Heart left ventricle (tissue), 16 donors: ENCODE measurements around the gene POLR1D. TPM values are rescaled to one million over a fixed set of nuclear protein-coding genes. Genes with fewer than 3 reads are reported as not detected.

Experiments
- ATAC-seq, 4 donors: fragments of 200-7000 bp; cut with Tn5 transposase; one replicate each; pipeline ENCODE4 v1.9.1; 2020 to 2022; ENCODE audit warnings: moderate library complexity in 4 of 4, mild to moderate bottlenecking in 3 of 4, moderate number of reproducible peaks in 1 of 4
- DNase-seq, 5 donors: peaks; one replicate each; pipeline ENCODE4 v3.0.0-alpha.2; 2020
- H3K27ac ChIP-seq, 12 donors: fragments of 200-600 bp; sonication (generic) in 4 of 12; one replicate each; pipeline versions ENCODE4 v1.5.0 to v1.8.0; 2016 to 2022; ENCODE audit warnings: mild to moderate bottlenecking in 2 of 12
- H3K27me3 ChIP-seq, 9 donors: fragments of 200-600 bp; sonication (generic) in 2 of 9; one replicate each; pipeline versions ENCODE4 v1.5.1 to v1.8.0; 2016 to 2022; ENCODE audit warnings: mild to moderate bottlenecking in 3 of 9
- H3K36me3 ChIP-seq, 9 donors: fragments of 200-600 bp; sonication (generic) in 2 of 9; one replicate each; pipeline versions ENCODE4 v1.5.0 to v1.8.0; 2018 to 2022; ENCODE audit warnings: mild to moderate bottlenecking in 2 of 9
- H3K4me1 ChIP-seq, 12 donors: fragments of 200-600 bp; sonication (generic) in 4 of 12; one replicate each; pipeline versions ENCODE4 v1.5.0 to v1.8.0; 2016 to 2022; ENCODE audit warnings: mild to moderate bottlenecking in 3 of 12
- H3K4me3 ChIP-seq, 12 donors: fragments of 200-600 bp; sonication (generic) in 4 of 12; one replicate each; pipeline versions ENCODE4 v1.5.0 to v1.8.0; 2017 to 2022; ENCODE audit warnings: mild to moderate bottlenecking in 9 of 12, moderate library complexity in 4 of 12
- H3K9me3 ChIP-seq, 12 donors: fragments of 200-600 bp; sonication (generic) in 4 of 12; one replicate each; pipeline versions ENCODE4 v1.5.0 to v1.8.0; 2016 to 2022; ENCODE audit warnings: mild to moderate bottlenecking in 1 of 12
- WGBS, 4 donors: extraction: QIAGEN DNeasy Blood & Tissue Kit in 2 of 4; methylation state at CpG; one replicate each; pipeline versions ENCODE4 v1.1.5 to v1.1.7; 2013 to 2018; 5-methylcytosine and 5-hydroxymethylcytosine counted together
- intact Hi-C, 10 donors: fragments of 100-400 bp; cut with DNase I; formaldehyde crosslinking; loops; one replicate each; pipeline versions ENCODE4 v1.11.1 to v1.14.2; 2022
- polyA plus RNA-seq, 2 donors: library from polyadenylated mRNA; stranded (reverse); fragments of 200-250 nt; gene quantifications; one replicate each; pipeline ENCODE4 v1.2.3, GENCODE V29; 2013
- total RNA-seq, 9 donors: library from RNA; depleted of rRNA in 2 of 9; stranded (reverse); fragments of >200 nt in 2 of 9; fragmentation: NEBNext Ultra II Directional in 3 of 9; extraction: Animal tissue kit (Norgen Biotek cat#: 25700) in 3 of 9; gene quantifications; one replicate each; pipeline versions ENCODE4 v1.1.0 to v1.2.4, GENCODE V29; 2016 to 2023
- TF ChIP-seq, protein P1 (sequence below), 12 donors: fragments of 200-600 bp; sonication (generic) in 4 of 12; IDR thresholded peaks; one replicate each; pipeline versions ENCODE4 v1.5.0 to v1.8.0; 2018 to 2022; ENCODE audit warnings: antibody characterized with exemption in 12 of 12, mild to moderate bottlenecking in 5 of 12
- donor health status: ischemic (EF 13 %, LVEDD 7.1; RV severe dilation, severe dysfunction).
- donor health status: healthy with polysubstance abuse.
- donor health status: DM: no; HTN: yes; CAD: no.
- donor health status: DM: no; HTN: no; CAD: no.
- donor health status: ischemic (EF 25% LVEDD 6.9; RV normal size, moderate dysfunction).
- donor health status: ischemic (EF 25% LVEDD 5.7; RV mildly dilated, moderate dysfunction).
- donor health status: healthy.
- donor health status: DM: yes; HTN: yes; CAD: no.
- donor health status: ischemic (EF 35%, LVEDD 5.7; RV mildly dilated, moderate dysfunction).
- donor health status: nonischemic (EF 11% LVEDD 7.7; RV severe dilation, severe dysfunction).
- donor health status: DM: yes; HTN: yes; CAD: no.
- donor health status: PGD.
- donor health status: ischemic (EF 29% LVEDD 5.4; RV normal size, mild dysfunction).
- donor health status: nonischemic (EF 23%, LVEDD 6.1; RV moderate dilation, normal function).

The POLR1D gene
- total and polyA plus RNA-seq, 11 donors = 68.4 to 152 (median 87.4) TPM

DNA sequence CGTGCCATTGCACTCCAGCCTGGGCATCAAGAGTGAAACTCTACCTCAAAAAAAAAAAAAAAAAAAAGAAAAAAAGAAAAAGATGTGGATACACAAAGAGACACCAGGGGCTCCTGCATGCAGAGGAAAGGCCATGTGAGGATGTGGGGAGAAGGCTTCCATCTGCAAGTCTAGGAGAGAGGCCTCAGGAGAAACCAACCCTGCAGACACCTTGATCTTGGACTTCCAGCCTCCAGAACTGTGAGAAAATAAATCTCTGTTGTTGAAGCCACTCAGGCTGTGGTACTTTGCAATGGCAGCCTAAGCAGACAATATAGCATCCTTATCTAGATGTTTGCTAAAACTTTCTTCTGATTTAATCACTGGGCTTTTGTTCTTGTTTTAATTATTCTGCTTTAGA lies 50.3 kb downstream of the POLR1D start:
- H3K27me3 ChIP-seq = no peaks in the 10 kb centered on the region
- no peak for DNase-seq
- peaks cover 0 to 13% (median 0%) of the 10 kb centered on the region in 12 donors for H3K4me1 ChIP-seq
- ATAC-seq = no peak
- no peak overlapping the region for H3K4me3 ChIP-seq
- WGBS, 4 donors = 90 to 100% (median 93%) methylated on average over 1 of the region's 1 CpG
- TF ChIP-seq, protein P1, sequence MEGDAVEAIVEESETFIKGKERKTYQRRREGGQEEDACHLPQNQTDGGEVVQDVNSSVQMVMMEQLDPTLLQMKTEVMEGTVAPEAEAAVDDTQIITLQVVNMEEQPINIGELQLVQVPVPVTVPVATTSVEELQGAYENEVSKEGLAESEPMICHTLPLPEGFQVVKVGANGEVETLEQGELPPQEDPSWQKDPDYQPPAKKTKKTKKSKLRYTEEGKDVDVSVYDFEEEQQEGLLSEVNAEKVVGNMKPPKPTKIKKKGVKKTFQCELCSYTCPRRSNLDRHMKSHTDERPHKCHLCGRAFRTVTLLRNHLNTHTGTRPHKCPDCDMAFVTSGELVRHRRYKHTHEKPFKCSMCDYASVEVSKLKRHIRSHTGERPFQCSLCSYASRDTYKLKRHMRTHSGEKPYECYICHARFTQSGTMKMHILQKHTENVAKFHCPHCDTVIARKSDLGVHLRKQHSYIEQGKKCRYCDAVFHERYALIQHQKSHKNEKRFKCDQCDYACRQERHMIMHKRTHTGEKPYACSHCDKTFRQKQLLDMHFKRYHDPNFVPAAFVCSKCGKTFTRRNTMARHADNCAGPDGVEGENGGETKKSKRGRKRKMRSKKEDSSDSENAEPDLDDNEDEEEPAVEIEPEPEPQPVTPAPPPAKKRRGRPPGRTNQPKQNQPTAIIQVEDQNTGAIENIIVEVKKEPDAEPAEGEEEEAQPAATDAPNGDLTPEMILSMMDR (IDR thresholded peaks at IDR 0.05) = no peak
- no peak overlapping the region for H3K27ac ChIP-seq
- H3K36me3 ChIP-seq = peaks cover 0 to 4% (median 0%) of the 10 kb centered on the region in 9 donors
- intact Hi-C loops = no loop called here
- H3K9me3 ChIP-seq = peaks cover 0 to 12% (median 0%) of the 10 kb centered on the region in 12 donors

Other genes with a start within 250 kb of the POLR1D start
- 100 to 1,000 TPM; 138 to 387 (median 181) TPM for gene GTF3A, start 197.3 kb upstream of the POLR1D start, total RNA-seq
- gene GTF3A, start 197.3 kb upstream of the POLR1D start, polyA plus RNA-seq = 100 to 1,000 TPM; 233 to 593 TPM
- 100 to 1,000 TPM; 101 to 252 (median 123) TPM for gene MTIF3, start 171.3 kb upstream of the POLR1D start, total RNA-seq
- gene MTIF3, start 171.3 kb upstream of the POLR1D start, polyA plus RNA-seq = 100 to 1,000 TPM; 136 to 257 TPM
- 10 to 100 TPM; 10.7 to 18.7 (median 14.9) TPM for gene LNX2, start 1.4 kb upstream of the POLR1D start, total RNA-seq
- gene LNX2, start 1.4 kb upstream of the POLR1D start, polyA plus RNA-seq = 1 to 10 TPM; 3.6 to 9.3 TPM
- not detected for gene GSX1, start 170.6 kb downstream of the POLR1D start, total RNA-seq
- not detected for gene GSX1, start 170.6 kb downstream of the POLR1D start, polyA plus RNA-seq